ENCODE data around the gene LSM4.

The LSM4 gene

GRCh38 chr19:18274219-18274780 is 48.6 kb downstream of the LSM4 start, which contains the start of gene IQCN:
Gene IQCN (minus strand): TSS chr19:18274452. CDS start chr19:18269478, 4,974 bp downstream.
- DNase-seq = no peak

GRCh38 chr19:18273561-18274218 is 49.2 kb downstream of the LSM4 start:
- no peak for DNase-seq

GRCh38 chr19:18271433-18271841 is 51.4 kb downstream of the LSM4 start:
- no peak for DNase-seq

- no peak for DNase-seq
Measured at GRCh38 chr19:18270326-18270725, 52.5 kb downstream of the LSM4 start.

GRCh38 chr19:18269070-18269723 is 53.7 kb downstream of the LSM4 start:
- no peak for DNase-seq

- DNase-seq = no peak
Measured at GRCh38 chr19:18266771-18267686, 55.8 kb downstream of the LSM4 start.

- DNase-seq = no peak
Measured at GRCh38 chr19:18265582-18265981, 57.3 kb downstream of the LSM4 start.

- no peak for DNase-seq
Measured at GRCh38 chr19:18264971-18265540, 57.8 kb downstream of the LSM4 start.

GRCh38 chr19:18264137-18264854 is 58.6 kb downstream of the LSM4 start:
- DNase-seq = no peak

- no peak for DNase-seq
Measured at GRCh38 chr19:18263324-18264136, 59.3 kb downstream of the LSM4 start.

GRCh38 chr19:18262917-18263316 is 60.0 kb downstream of the LSM4 start:
- no peak for DNase-seq

- DNase-seq = no peak
Measured at GRCh38 chr19:18262144-18262543, 60.7 kb downstream of the LSM4 start.

- DNase-seq = no peak
Measured at GRCh38 chr19:18261474-18261873, 61.4 kb downstream of the LSM4 start.

GRCh38 chr19:18259893-18260292 is 63.0 kb downstream of the LSM4 start:
- DNase-seq = no peak

GRCh38 chr19:18257503-18258470 is 65.1 kb downstream of the LSM4 start:
- no peak for DNase-seq
